NCI-H146 (cell line): ENCODE measurements around the gene ACYP2.
"Not testable (repeated sequence)": the region's sequence is repeated elsewhere in the genome, so short reads cannot be mapped to it uniquely, and the experiment has no call there.

Source experiments
- DNase-seq: peaks from one replicate; lab custom pipeline; 2025; lab: John Stamatoyannopoulos, UW

The ACYP2 gene

DNA sequence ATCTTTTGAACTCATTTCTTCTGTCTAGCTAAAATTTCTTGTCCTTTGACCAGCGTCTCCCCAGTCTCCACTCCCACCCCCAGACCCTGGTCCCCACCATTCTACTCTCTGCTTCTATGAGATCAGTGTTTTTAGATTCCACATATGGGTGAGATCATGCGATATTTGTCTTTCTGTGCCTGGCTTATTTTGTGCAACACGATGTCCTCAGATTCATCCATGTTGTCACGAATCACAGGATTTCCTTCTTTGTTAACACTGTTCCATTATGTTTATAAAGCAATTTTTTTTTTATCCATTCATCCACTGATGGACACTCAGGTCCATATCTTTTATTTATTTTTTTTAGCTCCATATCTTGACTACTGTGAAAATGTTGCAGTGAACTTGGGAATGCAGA is 16.0 kb upstream of the ACYP2 start:
- DNase-seq: no peak

DNA sequence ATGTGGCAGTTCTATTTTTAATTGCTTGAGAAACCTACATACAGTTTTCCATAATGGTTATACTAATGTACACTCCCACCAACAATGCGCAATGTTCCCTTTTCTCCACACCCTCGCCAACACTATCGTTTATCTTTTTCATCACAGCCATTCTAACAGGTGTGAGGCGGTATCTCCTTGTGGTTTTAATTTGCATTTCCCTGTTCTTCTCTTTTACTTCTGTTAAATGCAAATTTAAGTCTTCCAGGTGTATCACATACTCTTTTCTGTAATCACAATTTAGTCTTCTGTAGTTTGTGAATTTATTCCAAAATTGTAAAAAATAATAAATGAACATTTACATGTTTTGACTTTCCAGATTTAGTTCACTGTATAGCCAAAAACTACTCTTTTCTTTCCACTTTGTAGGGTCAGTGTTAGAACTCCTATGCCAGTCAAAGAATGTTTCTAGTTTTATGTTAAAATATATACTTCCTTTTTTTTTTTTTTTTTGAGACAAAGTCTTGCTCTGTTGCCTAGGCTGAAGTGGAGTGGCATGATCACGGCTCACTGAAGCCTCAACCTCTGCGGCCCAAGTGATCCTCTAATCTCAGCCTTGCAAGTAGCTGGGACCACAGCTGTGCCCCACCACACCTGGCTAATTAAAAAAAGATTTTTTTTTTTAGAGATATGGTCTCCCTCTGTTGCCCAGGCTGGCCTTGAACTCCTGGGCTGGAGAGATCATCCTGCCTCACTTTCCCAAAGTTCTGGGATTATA is 15.4 kb upstream of the ACYP2 start:
- no peak for DNase-seq

DNA sequence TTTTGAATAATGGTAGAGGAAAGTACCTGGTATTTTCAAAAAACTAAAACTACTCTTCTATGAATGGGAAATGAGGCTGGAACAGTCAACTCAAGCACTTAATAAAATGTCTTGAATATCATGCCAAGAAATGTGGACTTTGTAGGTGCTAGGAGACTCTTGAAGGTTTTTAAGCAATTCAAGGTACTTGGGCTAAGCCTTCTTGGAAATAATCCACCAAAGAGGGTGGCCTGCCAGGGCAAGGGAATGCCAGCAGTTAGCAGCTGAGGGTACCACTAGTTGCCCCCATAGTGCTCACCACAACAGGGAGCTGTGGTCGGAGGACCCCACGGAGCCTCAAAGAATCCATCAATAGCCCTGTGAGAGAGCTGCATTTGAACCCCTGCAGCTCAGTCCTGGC is 14.6 kb upstream of the ACYP2 start:
- no peak for DNase-seq

DNA sequence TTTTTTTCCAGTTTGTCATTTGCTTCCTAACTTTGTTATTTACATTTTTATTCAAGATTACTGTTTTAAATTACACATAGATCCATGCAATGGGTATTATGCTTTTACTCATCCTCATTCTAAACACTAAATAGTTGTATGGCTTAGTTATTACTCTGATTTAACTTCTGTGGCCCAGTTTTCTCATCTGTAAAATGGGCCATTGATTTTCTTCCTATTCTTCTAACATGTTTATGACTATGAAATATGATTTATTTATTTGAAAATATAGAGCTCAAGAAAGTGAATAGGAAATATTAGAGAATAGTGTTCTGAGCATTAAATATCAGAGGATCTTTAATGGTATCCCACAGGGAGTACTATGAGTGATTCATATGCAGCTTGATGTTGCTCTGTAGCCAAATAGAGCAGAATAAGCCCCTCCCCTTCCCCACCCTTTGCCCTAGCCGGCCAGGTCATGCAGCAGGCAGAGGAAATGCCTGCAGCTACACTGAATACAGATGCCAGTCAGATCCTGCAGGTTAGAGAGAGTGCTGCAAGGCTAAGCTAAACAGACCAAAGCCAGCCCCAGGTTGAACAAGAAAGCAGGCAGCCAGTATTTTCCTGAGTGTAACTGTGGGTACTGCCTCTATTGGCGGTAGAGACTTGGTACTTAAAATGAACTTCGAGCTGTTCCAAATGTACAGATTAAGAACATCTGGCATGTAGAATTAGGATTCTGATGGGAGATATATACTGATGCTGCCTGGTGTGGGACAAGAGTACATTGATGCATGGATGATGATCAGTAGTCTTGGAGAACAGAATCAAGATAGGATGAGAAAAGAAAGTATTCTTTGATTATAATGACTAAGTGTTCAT is 11.7 kb upstream of the ACYP2 start:
- peak; percentile 33 for DNase-seq

DNA sequence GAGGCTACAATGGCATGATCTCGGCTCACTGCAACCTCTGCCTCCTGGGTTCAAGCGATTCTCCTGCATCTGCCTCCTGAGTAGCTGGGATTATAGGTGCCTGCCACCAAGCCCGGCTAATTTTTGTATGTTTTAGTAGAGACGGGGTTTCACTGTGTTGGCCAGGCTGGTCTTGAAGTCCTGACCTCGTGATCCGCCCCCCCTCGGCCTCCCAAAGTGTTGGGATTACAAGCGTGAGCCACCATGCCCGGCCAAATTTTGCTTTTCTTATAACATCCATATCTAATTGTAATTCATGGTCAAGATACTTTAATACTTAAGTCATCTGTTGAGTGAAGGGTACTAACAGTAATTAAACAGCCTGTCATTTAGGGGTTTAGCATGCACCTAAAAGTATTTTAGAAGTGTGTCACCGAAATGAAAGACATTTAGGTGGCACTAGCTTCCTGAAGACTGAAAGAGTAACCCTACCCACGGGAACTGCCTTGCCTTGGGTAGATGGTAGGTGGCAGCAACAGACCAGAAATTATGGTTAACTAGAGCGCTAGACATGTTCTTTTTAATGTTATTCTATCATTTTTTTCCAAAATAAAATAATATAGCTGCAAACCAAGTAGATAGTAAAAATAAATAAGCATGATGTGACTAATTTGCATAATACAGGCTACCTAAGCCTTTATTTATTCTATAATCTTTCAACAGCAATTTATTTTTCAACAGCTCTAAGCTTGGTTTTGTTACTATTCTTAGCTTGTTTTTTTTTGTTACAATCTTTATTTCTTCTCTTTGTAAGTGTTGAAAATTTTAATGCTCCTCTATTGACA is 8.6 kb upstream of the ACYP2 start:
- peak; percentile 38 for DNase-seq

DNA sequence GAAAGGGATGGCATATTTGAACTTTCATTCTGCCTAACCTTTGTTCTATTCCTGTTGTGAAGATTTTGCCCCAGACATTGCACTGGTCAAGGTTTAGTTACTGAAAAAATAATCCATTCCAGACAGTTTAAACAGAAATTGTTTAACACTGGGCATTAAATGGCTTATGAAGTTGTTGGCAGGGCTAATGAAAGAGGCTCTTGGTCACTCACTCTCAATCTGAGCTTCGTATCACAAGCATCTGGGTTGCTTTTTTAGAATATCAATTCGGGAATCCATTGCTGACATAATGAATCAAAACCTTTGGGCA is 8.0 kb upstream of the ACYP2 start:
- no peak for DNase-seq

DNA sequence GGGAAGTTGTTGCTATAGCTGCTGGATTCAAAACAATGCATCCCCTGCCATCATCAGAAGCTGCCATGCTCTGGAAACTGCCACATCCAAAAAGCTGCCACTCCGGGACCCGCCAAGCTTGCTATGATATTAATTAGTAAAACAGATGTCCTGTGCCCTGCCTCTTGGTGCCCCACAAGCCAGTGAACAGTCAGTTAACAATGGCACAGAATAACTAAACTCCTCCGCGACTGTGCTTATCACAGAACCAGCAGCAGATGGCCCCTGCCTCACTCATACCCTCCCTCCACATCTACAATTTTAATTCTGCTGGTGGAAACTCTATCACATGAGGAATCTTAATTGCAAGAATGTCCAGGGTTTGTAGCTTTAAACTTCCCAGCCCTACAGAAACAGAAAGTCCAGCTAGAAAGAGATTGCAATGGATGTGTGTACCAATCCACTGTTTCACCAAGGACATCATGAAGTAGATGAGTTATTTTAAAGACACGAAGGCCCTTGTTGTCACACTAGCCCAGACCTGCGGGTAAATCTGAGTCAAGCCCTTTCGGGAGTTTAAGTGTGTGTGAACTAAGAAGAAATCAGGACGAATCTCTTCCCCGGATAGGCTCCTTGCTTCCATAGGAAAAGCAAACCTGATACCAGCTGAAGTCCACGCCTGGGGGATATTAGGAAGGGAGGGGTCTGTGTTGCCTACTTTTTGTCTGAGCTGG is 7.4 kb upstream of the ACYP2 start:
- DNase-seq: no peak

DNA sequence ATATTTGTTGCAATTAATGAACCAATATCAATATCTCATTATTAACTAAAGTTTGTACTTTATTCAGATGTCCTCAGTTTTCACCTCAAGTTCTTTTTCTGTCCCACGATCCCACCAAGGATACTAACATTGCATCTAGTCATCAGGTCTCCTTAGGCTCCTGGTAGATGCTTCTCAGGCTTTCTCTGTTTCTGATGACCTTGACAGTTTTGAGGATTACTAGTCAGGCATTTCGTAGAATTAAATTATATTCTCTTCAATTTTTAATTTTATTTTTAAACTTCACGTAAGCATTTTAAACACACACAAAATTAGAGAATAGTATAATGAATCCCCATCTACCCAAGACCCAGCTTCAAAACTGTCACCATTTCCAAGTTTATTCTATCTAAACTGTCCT is 5.6 kb upstream of the ACYP2 start:
- no peak for DNase-seq

DNA sequence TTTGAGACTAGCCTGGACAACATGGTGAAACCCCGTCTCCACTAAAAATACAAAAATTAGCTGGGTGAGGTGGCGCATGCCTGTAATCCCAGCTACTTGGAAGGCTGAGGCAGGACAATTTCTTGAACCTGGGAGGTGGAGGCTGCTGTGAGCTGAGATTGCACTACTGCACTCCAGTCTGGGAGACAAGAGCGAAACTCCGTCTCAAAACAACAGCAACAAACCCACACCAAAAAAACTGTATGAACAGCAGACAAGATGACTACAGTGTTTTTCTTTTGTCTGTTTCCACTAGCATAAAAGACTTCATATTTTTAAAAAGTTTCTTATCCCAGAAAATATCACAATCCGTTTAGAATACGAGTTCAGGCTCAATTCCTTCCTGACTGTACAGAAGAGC is 936 bp upstream of the ACYP2 start:
- DNase-seq: not testable (repeated sequence)

DNA sequence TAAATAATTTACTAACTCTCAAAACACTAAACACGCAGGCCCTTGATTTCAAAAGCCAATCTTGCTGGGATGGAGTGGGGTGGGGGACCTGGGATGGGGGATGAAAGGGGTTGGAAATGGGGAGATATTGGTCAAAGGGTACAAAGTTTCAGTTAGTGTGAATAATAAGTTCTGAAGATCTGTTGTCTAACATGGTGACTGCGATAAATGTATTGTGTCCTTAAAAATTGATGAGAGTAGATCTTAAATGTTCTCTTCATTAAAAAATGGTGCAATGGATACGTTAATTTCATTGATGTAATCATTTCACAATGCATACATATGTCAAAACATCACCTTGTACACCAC is 505 bp upstream of the ACYP2 start:
- no peak for DNase-seq

DNA sequence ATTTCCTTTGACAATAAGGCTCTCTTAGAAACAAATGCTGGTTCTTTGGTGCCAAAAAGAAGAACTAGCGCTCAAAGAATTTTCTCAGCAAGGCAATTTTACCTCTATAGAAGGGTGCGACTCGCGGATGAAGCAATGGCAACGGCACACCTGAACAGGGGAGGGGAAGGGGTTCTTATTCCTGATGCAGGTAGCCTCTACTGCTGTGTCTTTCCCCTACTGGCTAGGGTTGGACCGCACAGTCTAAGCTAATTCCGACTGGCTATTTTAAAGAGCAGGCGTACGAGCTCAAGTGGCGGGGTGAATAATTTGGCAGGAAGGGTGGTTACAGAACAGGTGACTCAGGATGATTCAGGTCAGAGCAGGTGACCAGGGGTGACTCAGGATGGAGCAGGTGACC is 1.2 kb downstream of the ACYP2 start:
- not testable (repeated sequence) for DNase-seq

DNA sequence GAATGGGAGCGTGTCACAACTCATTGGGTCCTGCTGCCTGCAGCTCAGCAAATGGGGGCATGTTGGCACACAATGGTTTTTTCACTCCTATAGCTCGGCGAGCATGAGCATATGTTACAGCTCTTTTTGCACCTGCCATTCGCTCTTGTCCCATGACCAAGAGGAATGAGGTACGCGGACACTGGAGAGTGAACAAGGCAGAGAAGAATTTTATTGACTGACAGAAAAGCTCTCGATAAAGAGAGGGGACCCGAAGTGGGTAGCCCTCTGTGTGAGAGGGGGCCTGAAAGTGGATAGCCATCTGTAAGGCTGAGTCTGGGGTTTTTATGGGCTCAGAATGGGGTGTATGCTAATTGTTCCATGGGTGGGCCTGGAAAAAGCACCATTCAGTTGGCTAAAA is 5.5 kb downstream of the ACYP2 start:
- no peak for DNase-seq

DNA sequence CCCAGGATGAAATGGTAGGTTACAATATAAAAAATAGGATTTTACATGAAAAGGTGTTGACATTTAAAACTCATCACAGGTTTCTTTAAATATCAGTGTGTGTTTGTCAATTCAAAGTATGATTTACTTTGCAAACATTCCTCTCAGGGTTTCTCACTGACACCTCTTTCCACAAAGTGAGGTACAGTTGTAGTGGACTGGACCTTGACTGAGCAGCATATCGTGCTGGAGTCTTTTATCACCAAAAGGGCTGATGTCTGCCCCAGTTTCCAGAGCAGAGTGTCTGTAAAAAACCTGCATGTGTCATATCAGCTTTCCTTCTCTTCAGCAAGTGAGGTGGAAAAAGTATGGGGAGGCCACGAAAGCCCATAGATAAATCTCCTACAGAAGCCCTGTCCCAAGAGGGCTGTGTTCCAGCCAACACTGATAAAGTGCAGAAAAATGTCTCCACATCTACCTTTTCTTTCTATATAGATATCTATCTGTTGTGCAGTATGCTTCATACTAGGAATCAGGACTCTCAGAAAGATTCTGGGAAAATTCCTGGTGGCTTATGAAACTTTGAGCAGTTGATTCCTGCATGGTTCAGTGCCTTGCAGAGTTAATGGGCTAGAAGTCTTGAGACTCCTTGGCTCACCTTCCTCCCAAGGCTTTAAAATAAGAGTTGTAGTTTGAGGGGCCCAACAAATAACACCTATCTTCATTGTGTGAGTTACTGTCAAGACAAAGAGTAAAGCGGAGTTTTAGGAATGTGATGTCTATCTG is 6.9 kb downstream of the ACYP2 start:
- no peak for DNase-seq

DNA sequence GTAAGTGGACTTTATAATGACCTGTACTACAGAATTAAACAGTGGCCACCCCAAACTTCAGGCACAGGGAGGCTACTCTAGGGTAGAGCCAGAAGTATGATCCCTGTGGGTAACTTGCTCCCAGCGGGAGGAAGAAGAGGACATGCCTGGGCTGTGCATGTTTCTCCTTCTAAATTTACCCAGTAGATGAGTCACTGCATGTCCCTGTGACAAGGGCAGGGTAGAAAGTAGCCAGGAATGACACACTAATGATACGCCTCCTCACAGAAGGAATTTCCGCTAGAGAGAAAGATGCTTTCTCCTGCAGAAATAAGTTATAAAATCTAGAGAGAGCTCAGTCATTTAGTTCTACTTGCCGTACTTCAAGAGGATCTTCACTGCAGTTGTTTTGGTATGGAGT is 7.5 kb downstream of the ACYP2 start:
- no peak for DNase-seq

DNA sequence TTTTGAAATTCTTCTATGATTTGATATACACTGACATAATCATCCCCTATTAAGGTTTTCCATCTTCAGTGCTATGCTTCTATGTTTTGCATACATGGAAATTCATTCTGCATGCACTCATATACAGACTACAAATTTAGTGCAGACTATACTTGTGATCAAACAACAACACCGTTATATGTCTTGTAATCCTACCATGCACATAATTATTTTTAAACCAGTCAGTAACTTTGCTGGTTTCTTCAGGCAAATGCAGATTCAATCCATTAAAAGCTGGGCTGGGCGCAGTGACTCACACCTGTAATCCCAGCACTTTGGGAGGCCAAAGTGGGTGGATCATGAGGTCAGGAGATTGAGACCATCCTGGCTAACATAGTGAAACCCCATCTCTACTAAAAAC is 11.8 kb downstream of the ACYP2 start:
- DNase-seq: not testable (repeated sequence)

DNA sequence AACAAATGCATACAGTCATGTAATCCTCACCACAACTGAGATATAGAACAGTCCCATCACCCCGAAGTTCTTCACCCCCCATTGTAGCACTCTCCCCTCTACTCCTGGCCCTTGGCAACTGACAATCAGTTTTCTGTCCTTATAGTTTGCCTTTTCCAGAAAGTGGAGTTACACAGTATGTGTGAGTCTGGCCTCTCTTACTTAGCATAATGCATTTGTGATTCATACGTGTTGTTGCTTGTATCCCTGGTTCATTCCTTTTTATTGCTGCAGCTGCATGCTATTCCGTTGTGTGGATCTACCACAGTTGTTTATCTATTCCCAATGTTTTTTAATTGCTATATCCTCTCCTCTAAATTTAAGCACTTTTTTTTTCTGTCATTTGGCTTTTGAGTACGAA is 17.6 kb downstream of the ACYP2 start:
- no peak for DNase-seq

DNA sequence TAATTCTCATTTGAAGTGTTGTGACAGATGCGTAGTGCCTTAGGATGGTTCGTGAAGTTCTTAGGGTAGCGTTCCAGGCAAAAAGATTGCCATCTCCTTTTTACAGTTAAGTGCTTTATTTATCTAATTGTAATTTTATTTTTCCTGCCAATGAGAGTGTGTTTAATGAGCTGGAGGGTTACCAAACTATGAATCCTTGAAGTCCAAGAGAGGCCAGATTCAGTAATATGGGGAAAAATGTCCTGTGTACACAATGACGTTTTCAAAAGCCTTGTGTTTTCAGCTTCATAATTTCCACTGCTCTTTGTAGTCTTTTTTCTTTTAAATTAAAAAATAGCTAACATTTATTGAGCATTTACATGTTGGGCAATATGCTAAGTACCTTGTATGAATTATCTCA is 23.8 kb downstream of the ACYP2 start:
- no peak for DNase-seq

DNA sequence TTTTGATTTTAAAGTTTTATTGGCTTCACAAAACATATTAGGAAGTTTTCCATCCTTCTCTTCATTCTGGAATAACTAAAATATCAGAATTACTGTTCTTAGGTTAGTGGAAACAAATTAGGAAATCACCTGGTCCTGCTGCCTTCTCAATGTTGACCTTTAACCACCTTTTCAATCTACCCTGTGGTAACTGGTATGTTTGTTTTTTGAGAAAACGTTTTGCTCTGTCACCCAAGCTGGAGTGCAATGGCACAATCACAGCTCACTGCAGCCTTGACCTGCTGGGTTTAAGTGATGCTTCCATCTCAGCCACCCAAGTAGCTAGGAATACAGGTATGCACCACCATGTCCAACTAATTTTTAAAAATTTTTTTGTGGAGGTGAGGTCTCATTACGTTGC is 28.4 kb downstream of the ACYP2 start:
- no peak for DNase-seq

DNA sequence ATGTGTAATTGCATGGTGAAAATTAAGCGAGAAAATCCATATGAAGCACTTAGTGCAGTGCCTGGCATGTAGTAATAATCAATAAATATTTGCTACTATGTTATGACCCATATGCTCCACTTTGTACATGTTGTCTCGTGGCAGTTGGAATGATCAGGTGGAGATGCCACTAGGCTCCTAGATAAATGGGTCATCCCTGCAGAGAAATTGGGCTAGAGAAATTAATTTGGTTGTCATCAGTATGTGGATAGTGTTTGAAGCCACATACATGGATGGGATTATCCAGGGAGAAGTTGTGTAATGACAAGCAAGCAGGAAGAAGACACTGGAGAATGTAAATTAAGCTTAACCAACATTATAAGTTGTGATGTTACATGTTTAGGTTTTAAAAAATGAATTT is 33.0 kb downstream of the ACYP2 start:
- DNase-seq: no peak

DNA sequence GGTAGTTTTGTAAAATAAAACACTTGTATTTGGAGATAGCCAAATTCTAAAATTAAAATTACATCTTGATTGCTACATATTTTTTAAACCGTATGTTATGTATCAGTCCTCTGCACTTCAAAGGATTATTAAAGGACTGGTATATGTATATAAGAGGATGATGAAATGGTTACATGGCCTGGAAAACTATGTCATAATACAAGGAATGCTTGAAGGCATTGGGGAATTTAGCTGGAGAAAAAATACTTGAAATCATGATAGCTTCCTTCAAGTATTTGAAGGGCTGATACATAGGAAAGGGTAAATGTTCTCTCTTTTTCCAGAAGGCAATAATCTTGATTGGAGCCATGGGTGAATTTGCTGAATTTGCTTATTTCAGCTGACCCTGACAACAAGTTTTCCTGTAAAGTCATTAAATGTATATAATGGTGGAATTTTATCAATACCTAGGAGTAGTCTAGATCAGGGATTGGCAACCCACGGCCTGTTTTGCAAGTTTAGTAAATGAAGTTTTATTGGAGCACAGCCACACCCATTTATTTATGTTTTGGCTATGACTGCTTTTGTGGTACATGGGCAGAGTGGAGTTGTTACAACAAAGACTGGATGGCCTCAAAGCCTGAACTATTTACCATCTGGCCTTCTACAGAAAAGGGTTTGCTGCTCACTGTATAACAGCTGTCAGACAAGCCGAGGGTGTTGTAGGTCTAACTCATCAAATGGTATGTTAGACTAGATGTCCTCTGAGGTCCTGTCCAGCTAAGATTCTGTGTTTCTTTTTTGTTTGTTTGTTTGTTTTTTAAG is 34.4 kb downstream of the ACYP2 start:
- no peak for DNase-seq

DNA sequence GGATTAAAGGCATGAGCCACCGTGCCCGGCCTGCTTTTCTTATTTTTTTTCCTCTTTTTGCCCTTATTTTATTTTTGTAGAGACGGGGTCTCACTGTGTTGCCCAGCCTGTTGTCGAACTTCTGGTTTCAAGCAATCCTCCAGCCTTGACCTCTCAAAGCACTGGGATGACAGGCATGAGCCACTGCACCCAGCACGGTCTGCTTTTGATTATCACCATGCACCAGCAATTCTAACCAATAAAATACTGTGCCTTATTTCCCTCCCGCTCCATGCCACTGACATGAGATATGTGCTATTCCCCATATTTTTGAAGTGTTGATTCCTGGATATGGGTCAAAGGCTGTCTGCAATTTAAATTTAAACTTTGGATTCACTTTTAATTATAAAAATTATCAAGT is 42.9 kb downstream of the ACYP2 start:
- DNase-seq: no peak
